GM18520 (cell line): Measurements from ENCODE around the gene IMP3.

Experiments used
- ATAC-seq: cut with Tn5 transposase; IDR thresholded peaks from one replicate; pipeline ENCODE4 v1.9.1; 2021; ENCODE audit not compliant: unreplicated experiment

IMP3 gene

GRCh38 chr15:75625542-75626347 is 14.3 kb downstream of the IMP3 start, which contains the start of gene SNUPN:
TSS of gene SNUPN (minus strand) at chr15:75625725. CDS start at chr15:75621051, 4,674 bp downstream.
- peak; percentile 67 for ATAC-seq

DNA sequence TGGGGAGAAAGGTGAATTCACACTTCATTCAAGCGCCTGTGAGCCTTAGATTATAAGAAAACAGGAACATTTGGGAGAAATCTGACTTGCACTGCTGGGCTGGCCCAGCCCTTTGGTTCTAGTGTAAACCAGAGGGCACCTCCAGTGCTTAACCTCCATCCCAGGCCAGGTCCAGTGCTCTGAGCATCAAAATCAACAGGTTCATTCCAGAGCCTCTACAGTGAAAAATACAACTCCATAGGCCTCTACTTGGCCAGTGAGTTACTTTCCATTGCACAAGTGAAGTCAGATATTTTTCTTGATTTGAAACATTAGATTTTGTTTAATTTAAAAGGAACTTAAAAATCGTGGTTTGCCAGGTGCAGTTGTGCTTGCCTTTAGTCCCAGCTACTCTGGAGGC is 17.5 kb downstream of the IMP3 start:
- ATAC-seq, result no peak

- no peak for ATAC-seq
Observed at GRCh38 chr15:75620841-75621391, 19.1 kb downstream of the IMP3 start.

GRCh38 chr15:75620058-75620820 is 19.8 kb downstream of the IMP3 start:
- no peak for ATAC-seq

DNA sequence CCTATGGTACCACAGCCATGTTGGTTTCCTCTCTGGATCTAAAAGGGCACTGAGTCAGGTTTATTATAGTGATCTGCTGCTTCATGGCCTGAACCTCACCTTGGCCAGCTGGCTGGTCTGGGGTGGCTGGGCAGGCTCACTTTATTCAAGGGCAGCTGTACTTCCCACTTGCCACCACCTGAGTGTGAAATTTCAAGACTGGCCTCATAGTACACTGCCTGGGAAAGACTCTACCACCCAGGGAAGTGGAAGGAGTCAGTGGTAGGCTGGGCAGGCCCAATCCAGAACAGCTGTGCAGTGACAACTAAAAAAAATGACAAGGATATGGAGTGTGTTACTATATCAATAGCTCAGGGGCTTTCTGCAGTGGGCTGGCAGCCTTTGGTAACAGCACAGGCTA is 23.3 kb downstream of the IMP3 start:
- ATAC-seq, result no peak

DNA sequence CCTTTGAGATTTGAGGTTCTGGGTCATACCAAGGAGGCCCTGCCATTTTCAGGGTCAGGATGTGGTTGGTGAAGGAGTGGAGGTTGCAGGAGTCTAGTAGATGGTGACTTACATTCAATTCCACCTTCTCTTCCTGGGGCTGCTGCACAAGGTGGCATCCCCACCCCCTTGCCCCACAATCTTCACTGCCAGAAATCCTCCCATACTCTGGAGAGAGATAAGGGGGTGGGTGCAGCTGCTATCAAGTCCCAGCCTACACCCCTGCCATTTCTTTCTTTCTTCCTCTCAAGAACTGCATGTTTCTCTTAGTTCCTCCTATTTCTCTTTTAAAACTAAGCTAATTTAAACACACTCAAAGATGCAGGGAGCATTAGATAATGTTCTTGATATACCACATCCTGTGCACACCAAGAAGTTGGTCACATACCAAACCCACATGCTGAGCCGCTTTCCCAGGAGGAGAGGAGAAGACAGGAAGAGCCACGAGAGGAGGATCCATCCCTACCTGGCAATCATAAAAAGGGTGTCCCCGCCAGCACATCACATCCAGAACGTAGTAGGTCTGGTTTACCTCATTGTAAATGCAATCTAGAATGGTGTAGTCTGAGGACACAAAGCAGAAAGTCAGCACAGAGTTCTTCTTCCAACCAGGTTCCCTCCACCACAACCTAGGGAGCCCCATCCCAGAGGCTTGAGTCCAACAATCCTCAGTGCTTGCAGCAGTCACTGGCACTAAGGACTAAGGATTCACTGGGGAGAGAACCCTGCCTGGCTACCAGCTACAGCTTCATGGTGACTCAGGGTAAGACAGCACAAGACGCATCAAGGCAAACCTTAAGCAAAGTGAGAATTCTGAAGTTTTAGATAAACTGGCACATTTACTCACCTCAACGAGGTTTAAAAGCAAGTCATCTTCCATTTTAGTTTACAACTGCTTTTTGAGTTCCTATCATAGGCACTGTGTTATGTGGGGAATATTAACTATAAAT is 33.0 kb downstream of the IMP3 start:
- no peak for ATAC-seq

DNA sequence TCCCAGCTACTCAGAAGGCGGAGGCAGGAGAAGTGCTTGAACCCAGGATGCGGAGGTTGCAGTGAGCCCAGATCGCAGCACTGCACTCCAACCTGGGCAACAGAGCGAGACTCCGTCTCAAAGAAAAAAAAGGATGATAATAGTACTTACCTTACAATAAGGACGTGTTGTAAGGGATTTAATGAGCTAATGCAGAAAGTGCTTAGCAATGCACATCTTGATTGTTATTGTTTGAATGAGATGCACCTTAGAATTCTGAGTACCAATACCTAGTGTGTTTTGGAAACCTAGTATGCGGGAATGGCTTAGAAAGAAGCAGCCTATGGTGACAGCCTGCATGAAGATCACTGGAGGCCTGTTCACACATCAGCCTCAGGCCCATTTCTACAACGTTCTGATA is 34.0 kb downstream of the IMP3 start:
- ATAC-seq, result no peak

DNA sequence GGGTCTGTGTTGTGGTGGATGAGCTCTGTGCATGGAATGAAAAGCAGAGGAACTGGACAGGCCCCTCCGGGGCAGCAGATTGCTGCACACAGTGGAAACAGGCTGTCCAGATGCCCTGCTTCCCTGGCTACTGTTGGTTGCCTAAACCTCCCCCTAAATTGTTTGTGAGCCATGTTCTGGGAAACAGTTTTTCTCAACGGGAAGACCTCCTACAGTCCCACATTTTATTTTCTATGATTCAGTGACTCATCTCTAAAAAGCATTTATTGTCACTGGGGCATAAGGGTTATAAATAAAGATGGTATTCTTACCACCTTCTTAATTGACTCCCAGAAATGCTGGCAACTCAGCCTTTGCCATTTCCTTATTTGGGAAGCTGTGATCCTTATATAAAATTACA is 40.6 kb downstream of the IMP3 start:
- ATAC-seq, result no peak

- no peak for ATAC-seq
Observed at GRCh38 chr15:75598361-75598760, 41.7 kb downstream of the IMP3 start.

- no peak for ATAC-seq
Observed at GRCh38 chr15:75597667-75598341, 42.2 kb downstream of the IMP3 start.

DNA sequence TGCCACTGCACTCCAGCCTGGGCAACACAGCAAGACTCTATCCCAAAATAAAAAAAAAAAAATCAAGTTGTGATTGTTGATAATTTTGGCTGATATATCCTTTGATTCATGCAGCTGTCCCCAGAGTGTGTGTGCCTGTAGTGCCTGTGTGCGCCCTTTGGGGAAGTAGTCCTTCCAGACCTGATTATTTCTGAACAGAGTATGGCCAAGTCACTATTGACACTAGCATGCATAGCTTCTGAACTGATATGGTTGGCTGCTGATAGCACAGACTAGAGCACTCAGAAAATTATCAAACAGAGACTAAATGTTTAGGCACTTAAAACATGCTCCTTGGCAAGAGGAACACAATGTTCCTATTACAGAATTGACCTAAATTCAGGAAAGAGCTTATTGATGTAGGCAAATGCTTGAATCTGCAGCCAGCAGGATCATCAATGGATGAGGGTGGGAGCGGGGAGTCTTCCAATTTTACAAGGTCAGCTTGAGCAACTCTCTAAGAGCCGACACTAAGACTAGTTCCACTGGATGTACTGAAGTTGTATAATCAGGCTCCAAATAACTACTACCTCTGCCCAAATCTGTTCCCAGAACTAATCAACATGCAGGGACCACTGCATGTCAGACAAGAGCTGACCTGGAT is 43.2 kb downstream of the IMP3 start:
- no peak for ATAC-seq

- ATAC-seq, result no peak
Observed at GRCh38 chr15:75594276-75594675, 45.7 kb downstream of the IMP3 start.

- ATAC-seq, result no peak
Observed at GRCh38 chr15:75591655-75592364, 48.2 kb downstream of the IMP3 start.

- ATAC-seq, result no peak
Observed at GRCh38 chr15:75590239-75590638, 49.8 kb downstream of the IMP3 start.
